ENCODE measurements around the gene STIMATE. TPM values are rescaled to one million over a fixed set of nuclear protein-coding genes. Genes with fewer than 3 reads are reported as not detected.

The STIMATE gene
- polyA plus RNA-seq, 1 experiment: 10.0 TPM

DNA sequence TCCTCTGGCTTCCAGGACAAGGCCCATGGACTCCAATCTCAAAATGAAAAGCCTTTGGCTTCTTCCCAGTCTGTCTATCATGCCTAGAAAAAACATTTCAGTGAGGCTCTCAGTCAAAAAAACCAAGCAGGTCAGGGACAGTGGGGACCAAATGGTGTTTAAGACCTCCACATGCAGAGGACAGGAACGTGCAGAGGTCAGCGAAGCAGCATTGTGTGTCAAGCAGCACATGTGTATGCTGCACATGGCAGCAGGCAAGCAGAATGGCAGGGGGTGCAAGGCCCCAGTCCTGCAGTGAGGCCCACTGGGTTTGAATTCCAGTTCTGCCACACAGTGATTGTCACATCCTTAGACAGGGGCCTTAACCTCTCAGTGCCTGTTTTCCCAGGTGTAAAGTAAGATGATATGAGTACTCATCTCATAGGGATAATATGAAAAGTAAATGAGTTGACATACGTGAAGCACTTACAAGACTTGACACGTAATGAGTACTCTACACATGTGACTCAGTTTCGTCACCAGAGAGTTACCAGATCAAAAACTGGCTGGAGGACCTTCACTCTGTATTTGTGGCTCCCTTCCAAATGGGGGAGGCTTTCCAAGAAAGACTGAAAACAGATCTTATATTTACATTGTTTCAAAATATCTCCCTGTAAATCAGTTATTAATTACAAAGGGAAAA, 11.2 kb downstream of the STIMATE start:
- TF ChIP-seq, protein P1, sequence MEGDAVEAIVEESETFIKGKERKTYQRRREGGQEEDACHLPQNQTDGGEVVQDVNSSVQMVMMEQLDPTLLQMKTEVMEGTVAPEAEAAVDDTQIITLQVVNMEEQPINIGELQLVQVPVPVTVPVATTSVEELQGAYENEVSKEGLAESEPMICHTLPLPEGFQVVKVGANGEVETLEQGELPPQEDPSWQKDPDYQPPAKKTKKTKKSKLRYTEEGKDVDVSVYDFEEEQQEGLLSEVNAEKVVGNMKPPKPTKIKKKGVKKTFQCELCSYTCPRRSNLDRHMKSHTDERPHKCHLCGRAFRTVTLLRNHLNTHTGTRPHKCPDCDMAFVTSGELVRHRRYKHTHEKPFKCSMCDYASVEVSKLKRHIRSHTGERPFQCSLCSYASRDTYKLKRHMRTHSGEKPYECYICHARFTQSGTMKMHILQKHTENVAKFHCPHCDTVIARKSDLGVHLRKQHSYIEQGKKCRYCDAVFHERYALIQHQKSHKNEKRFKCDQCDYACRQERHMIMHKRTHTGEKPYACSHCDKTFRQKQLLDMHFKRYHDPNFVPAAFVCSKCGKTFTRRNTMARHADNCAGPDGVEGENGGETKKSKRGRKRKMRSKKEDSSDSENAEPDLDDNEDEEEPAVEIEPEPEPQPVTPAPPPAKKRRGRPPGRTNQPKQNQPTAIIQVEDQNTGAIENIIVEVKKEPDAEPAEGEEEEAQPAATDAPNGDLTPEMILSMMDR (IDR thresholded peaks at IDR 0.05; ENCODE audit: low read depth, low read length): no peak
- DNase-seq (ENCODE audit: low read depth, low spot score): no peak
- Histone ChIP-seq H3K4me3 (ENCODE audit: low read depth, low read length) (no peak overlapping the region), H3K9me3 (ENCODE audit: control insufficient read depth, insufficient read depth, low read length) (no peaks in the 10 kb centered on the region), H3K27ac (ENCODE audit: low read depth, low read length) (no peak overlapping the region), H3K27me3 (ENCODE audit: control insufficient read depth, insufficient read depth, low read length) (no peaks in the 10 kb centered on the region)
- POLR2A ChIA-PET: no interaction called here
- CTCF ChIA-PET: no interaction called here

DNA sequence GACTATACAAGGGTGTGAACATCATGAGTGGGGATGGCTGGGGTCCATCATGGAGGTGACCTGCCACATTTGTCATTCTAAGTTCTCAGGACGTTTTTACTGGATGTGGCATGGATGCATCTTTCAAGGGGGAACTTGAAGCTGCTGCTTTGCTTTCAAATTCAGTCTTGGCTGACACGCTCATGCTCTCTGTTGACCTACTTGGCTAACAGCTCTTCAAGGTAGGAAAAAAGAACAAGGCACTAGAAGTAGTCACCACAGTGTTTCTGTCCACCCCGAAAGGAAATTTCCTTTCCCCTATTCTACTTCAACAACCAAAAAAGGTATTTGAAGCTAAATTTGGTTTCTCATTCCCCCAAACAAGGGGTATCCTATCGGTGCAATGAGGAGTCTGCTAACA, 15.0 kb downstream of the STIMATE start:
- Histone ChIP-seq H3K9me3 (ENCODE audit: control insufficient read depth, insufficient read depth, low read length) (no peaks in the 10 kb centered on the region), H3K27me3 (ENCODE audit: control insufficient read depth, insufficient read depth, low read length) (no peaks in the 10 kb centered on the region), H3K27ac (ENCODE audit: low read depth, low read length) (no peak overlapping the region), H3K4me3 (ENCODE audit: low read depth, low read length) (no peak overlapping the region)
- TF ChIP-seq, protein P1 (IDR thresholded peaks at IDR 0.05; ENCODE audit: low read depth, low read length): no peak
- ChIA-PET CTCF (interaction anchor here (0.6 to 1.2 kb wide), 2 partner anchors 52 to 140 kb away, joined by 3 to 4 read pairs; no protein-coding TSS in a partner anchor), POLR2A (no interaction called here)
- DNase-seq (ENCODE audit: low read depth, low spot score): no peak

DNA sequence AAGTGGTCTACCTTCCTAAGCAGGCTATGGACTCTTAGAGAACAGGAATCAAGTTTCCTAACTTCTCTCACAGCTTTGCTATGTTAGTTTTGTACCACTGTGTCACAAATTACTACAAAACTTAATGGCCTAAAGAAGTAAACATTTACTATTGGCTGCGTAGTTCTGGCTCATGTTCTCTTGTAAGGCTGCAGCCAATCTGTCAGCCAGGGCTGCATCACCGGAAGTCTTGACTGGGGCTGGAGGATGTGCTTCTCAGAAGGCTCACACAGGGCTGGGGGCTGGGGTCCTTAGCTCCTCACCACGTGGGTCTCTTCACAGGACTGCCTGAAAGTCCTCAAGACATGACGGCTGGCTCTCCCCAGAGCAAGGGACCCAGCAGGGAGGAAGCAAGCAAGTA, 15.5 kb downstream of the STIMATE start:
- H3K27ac ChIP-seq (ENCODE audit: low read depth, low read length): no peak overlapping the region
- DNase-seq (ENCODE audit: low read depth, low spot score): no peak
- CTCF ChIA-PET: interaction anchor here (1.2 kb wide), 1 partner anchor 53 kb away, joined by 3 read pairs; no protein-coding TSS in a partner anchor
- H3K9me3 ChIP-seq (ENCODE audit: control insufficient read depth, insufficient read depth, low read length): no peaks in the 10 kb centered on the region
- TF ChIP-seq, protein P1 (IDR thresholded peaks at IDR 0.05; ENCODE audit: low read depth, low read length): no peak
- H3K4me3 ChIP-seq (ENCODE audit: low read depth, low read length): no peak overlapping the region
- H3K27me3 ChIP-seq (ENCODE audit: control insufficient read depth, insufficient read depth, low read length): no peaks in the 10 kb centered on the region
- POLR2A ChIA-PET: no interaction called here

DNA sequence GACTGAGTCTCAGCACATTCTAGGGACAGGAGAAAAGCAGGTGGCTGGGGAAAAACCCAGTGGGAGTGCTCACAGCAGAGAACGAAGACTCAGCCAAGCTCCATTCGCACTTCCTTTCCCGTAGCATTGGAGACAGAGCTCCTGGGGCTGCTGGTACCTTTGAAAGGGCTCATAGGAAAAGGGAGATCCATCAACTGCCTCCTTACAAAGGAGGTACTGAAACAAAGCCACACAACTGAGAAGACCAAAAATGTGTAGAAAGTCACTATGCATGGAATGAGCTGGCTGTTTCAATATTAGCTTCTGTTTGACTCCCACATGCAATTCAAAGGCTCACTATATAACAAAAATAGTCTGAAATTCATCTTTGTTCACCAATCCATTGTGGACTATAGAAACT, 16.9 kb downstream of the STIMATE start:
- H3K4me3 ChIP-seq (ENCODE audit: low read depth, low read length): no peak overlapping the region
- DNase-seq (ENCODE audit: low read depth, low spot score): no peak
- TF ChIP-seq, protein P1 (IDR thresholded peaks at IDR 0.05; ENCODE audit: low read depth, low read length): no peak
- ChIA-PET POLR2A (no interaction called here), CTCF (interaction anchor here (0.5 kb wide), 1 partner anchor 133 kb away, joined by 4 read pairs; no protein-coding TSS in a partner anchor)
- H3K9me3 ChIP-seq (ENCODE audit: control insufficient read depth, insufficient read depth, low read length): no peaks in the 10 kb centered on the region
- no peak overlapping the region for H3K27ac ChIP-seq (ENCODE audit: low read depth, low read length)
- H3K27me3 ChIP-seq (ENCODE audit: control insufficient read depth, insufficient read depth, low read length): no peaks in the 10 kb centered on the region

DNA sequence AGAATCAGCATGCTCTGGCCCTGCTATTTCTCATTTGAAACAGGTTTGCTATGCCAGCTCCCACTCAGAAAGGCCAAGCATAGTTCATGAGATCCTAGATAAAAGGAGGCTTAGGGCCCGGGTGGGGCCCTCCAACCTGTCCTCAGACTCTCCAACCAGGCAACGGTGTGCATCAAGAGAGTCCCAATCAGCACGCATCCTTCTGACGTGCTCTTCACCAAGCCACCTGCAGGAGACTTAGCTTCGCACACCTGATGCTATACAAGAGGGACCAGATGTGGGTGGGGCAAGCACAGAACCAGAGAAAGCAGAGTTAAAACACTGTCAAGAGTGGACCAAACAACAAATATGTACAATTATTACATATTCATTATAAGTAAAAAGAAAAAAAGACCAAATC, 17.3 kb downstream of the STIMATE start:
- Histone ChIP-seq H3K9me3 (ENCODE audit: control insufficient read depth, insufficient read depth, low read length) (no peaks in the 10 kb centered on the region), H3K27ac (ENCODE audit: low read depth, low read length) (no peak overlapping the region), H3K27me3 (ENCODE audit: control insufficient read depth, insufficient read depth, low read length) (no peaks in the 10 kb centered on the region), H3K4me3 (ENCODE audit: low read depth, low read length) (no peak overlapping the region)
- DNase-seq (ENCODE audit: low read depth, low spot score): no peak
- ChIA-PET CTCF (no interaction called here), POLR2A (no interaction called here)
- TF ChIP-seq, protein P1 (IDR thresholded peaks at IDR 0.05; ENCODE audit: low read depth, low read length): no peak
